Measurements from ENCODE around the gene MYBPH.

DNA sequence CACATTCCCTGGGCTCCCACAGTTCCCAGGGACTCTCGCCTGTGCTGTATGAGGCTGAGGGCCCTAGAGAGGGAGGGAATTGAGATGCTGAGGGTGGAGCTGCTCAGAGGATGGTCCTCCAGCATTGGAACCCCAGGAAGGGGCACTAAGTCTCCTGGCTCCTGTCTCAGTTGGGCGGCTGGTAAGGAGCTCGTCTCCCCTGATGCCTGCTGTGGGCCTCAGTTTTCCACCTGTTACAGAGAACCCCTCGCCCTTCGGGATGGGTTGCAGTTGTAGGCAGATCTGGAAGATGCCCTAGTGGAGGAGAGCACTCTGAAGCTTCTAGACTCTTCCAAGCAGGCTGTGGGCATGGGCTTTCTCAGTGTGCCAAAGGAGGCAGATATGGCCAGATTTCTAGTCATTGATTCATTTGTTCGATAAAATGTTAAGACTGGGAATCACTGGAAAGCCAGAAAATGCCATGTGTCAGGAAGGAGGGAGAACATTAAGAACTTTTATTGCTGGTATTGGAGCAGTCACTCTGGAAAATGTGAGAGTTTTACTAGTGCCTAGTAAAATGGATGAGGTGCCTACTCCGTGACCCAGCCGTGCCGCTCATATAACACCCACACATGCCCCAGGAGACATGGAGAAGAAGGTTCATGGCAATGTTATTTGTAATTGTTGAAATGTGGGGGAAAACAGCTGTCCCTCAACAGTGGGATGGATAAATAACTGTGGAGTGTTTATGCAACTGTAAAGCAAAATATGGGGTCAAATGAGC, 828 bp upstream of the MYBPH start:
- TF ChIP-seq, protein P1, sequence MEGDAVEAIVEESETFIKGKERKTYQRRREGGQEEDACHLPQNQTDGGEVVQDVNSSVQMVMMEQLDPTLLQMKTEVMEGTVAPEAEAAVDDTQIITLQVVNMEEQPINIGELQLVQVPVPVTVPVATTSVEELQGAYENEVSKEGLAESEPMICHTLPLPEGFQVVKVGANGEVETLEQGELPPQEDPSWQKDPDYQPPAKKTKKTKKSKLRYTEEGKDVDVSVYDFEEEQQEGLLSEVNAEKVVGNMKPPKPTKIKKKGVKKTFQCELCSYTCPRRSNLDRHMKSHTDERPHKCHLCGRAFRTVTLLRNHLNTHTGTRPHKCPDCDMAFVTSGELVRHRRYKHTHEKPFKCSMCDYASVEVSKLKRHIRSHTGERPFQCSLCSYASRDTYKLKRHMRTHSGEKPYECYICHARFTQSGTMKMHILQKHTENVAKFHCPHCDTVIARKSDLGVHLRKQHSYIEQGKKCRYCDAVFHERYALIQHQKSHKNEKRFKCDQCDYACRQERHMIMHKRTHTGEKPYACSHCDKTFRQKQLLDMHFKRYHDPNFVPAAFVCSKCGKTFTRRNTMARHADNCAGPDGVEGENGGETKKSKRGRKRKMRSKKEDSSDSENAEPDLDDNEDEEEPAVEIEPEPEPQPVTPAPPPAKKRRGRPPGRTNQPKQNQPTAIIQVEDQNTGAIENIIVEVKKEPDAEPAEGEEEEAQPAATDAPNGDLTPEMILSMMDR (conservative IDR thresholded peaks at IDR 0.05; ENCODE audit: low read length): no peak
- TF ChIP-seq EZH2phosphoT487 (IDR thresholded peaks at IDR 0.05; ENCODE audit: borderline replicate concordance, low read depth, low read length): no peak
